HG03439 (cell line): ENCODE data around the gene TAF12.
"Not testable (repeated sequence)": the region's sequence is repeated elsewhere in the genome, so short reads cannot be mapped to it uniquely, and the experiment has no call there.

Experiments used
- ATAC-seq: cut with Tn5 transposase; IDR thresholded peaks from one replicate; pipeline ENCODE4 v1.9.1; 2021; ENCODE audit warnings: mild to moderate bottlenecking, moderate library complexity; ENCODE audit not compliant: unreplicated experiment

The TAF12 gene

DNA sequence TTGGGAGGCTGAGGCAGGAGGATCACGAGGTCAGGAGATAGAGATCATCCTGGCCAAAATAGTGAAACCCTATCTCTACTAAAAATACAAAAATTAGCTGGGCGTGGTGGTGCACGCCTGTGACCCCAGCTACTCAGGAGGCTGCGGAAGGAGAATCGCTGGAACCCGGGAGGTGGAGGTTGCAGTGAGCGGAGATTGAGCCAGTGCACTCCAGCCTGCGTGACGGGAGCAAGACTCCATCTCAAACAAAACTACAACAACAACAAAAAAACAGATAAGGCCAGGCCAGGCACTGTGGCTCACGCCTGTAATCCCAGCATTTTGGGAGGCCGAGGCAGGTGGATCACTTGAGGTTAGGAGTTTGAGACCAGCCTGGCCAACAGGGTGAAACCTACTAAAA, 2.5 kb upstream of the TAF12 start:
- not testable (repeated sequence) for ATAC-seq

DNA sequence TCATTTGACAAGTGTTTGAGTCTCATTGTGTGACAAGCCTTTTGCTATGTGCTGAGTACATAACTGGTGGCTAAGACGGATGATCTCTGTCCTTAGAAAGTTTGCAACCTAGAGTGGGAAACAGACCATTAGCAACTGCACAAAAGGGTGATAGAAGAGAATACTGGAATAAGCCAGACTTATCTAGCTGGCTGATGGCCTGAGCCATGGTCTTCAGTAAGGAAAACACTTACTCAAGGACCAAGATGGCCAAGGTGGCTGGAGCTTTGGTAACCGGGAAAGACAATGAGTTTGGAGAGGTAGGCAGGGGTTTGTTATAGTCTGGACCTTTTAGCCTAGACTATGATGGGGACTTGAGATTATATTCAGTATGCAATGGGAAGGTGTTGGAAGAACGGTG, 1.6 kb upstream of the TAF12 start:
- ATAC-seq: no peak

DNA sequence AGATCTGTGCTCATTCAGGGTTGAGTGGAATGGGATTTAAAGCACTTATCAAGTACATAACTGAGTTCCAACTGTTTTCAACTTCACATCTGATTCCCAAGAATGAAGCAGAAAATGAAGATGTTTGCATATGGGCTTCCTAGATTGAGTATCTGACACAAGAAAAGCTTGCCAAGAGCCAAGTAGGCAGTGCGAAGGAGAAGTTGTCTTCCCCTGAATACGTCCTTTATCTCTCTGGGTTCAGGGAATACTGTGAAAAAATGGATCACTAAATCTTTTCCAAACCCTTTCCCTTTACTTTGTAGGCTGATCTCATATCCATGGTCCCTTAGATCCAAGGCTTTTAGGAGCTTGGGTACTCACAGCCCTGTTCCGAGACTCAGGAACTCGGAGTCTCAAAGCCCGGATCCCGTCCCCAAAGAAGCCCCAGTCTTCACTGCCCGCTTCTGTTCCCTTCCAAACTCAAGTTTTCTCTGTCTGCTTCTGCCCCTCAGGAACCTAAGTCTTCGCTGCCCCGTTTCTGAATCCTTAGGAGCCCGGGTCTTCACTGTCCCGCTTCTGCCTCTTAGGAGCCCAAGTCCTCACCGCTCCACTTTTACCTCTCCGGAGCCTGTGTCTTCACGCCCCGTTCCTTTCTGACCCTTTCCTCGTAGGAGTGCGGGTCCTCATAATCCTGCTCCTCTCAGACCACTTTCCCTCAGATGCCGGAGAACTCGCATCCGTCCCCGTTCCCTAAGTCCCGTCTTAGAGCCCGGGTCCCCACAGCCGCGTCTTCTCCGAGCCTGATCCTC, 616 bp downstream of the TAF12 start:
- peak; percentile 4 for ATAC-seq

DNA sequence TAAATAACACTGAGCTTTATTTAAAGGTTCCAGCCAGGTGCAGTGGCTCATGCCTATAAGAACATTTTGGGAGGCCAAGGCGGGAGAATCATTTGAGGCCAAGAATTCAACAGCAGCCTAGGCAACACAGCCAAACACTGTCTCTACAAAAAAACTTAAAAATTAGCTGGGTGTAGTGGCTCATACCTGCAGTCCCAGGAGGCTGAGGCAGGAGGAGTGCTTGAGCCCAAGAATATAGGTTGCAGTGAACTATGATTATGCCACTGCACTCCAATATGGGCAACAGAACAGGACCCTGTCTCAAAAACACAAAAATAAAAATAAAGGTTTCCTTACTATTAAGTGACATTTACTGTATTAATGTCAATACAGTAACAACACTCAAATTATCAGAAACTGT, 2.1 kb downstream of the TAF12 start:
- no peak for ATAC-seq

DNA sequence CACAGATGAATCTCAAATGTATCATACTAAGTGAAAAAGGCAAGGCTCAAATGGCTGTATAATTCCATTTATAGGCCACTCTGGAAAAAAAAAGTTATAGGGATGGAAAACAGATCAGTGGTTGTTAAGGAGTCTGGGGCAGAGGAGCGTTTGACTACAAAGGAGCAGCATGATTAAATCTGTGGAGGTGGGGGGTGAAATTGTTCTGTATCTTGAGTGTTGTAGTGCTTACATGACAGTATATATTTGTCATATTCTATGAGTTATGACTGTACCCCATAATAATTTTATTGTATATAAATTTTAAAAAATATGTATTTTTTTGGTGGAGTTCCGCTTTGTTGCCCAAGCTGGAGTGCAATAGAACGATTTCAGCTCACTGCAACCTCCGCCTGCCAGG, 10.3 kb downstream of the TAF12 start:
- no peak for ATAC-seq

DNA sequence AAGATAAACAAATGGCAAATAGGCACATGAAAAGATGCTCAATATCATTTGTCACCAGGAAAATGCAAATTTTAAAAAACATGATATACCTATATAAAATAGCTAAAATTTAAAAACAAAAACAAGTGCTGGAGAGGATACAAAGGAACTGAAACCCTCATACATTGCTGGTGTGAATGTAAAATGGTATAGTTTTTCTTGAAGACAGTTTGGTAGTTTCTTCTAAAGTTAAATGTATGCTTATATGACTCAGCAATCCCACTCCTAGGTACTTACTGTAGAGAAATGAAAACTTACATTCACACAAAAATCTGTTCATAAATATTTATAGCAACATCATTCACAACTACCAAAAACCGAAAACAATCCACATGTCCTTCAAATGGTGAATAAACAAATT, 11.2 kb downstream of the TAF12 start:
- no peak for ATAC-seq

DNA sequence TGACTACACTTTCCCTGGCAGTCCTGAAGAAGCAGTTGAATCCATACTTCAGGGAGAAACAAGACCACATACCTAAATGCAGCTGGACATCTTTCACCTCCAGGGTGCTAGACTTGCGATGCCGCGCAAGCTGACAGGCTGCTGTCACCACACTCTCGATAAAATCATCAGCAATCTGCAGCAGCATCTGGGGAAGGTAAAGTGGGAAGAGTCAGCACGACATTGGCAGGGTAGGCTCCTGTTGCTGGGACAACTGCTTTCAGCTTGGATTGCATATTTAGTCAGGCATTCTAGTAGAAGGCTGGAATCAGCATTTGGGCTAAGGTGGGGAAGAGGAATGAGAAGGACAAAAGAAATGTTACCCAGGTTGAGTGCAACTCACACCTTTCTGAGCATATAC, 29.7 kb downstream of the TAF12 start:
- no peak for ATAC-seq

DNA sequence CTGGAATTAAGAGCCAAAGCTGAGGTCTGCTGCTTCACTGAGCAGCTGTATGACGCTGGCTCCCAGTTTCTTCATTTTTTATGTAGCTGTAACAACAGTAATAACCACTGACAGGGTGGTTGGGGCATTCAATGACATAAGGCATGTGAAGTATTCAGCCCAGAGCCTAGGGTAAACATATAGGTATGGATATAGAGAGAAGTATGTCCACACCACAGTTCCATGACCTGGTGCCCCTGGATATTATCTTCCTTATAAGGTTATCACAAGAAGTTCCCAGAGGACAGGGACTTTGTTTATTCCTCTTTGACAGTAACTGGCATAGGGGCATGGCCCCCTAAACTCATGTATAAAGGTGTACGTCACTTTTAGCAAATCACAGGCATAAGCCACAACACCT, 36.1 kb downstream of the TAF12 start:
- no peak for ATAC-seq

DNA sequence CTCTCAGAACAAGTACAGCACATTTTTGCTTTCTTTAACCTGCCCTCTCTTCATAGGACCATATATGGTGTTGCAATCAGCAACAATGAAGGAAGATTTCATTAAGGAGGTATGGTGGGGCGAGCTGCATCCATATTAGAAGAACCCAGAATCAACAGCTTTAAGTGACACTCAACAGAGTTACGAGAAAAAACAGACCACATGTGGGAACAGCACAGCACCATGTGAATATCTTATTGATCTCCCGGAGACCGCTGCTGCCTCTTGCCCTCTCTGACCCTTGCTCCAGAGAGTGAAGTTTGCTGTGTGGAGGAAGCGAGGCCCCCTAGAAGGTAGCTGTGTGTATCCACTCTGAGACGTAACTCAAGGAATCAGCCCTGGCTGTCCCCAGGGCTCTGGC, 37.9 kb downstream of the TAF12 start:
- ATAC-seq: no peak

DNA sequence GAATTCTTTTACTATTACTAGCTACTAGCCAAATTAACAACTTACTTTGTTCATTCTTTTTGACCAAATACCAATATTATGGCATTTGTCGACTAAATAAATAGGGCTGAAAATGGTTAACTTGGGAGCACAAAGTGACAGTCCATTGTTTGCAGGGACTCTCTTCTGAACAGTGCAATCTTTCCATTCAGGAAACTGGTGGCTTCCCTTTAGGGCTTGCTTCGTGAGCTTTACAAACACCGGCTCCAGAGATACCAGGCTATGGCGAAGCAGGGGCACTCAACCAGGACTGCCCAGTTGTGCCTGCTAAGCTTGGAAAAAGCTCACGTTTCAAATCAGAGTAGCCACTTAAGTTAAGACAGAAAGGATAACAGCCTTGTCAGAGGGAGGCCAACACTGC, 38.5 kb downstream of the TAF12 start:
- no peak for ATAC-seq

DNA sequence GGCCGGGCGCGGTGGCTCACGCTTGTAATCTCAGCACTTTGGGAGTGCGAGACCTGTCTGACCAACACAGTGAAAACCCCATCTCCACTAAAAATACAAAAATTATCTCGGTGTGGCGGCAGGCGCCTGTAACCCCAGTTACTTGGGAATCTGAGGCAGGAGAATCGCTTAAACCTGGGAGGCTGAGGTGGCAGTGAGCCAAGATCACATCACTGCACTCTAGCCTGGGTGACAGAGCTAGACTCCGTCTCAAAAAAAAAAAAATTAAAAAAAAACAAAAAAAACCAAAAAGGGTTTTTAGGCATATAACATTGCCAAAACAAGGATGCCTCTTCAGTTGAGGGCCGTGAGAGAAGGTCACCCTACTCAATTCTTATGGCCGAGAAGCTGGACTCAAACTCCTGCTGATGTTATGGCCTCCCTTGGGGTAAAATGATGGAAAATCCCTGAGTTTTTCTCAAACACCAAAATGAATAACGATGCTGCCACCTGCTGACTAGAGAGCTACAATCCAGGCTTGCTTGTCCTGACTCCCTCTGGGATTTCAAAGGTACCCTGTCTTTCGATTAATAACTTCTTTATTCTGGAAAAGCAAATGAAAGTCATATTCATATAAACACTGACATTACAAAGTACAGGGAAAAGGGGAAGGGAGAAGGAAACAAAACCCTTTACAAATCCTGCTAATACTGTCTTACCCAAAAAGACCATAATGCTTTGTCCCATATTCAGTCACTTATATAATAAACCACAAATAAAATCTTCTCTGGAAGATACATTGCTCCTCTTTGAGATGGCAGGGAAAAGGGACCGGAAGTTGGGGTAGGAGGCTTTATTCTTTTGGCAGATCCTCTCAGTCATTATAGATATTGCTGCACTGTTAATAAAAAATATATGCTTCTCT, 40.1 kb downstream of the TAF12 start:
- ATAC-seq: no peak

DNA sequence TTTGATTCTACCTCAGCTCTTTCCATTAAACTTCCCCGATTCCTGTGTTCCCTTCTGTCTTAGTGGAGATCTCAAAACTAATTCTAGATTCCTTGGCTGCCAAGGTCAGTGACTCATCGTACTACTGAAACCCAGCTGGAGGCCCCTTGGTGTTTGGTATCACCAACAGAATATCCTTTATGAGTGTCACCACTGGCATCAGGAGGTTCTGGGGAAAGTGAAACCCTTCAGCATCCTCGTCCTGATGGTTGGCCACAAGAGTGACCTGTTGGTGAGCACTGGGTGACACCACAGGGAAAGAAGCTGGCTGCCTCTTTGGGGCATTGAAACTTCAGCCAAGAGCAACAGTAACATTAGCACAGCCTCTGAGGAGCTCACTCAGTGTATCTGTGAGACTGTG, 41.2 kb downstream of the TAF12 start:
- no peak for ATAC-seq

DNA sequence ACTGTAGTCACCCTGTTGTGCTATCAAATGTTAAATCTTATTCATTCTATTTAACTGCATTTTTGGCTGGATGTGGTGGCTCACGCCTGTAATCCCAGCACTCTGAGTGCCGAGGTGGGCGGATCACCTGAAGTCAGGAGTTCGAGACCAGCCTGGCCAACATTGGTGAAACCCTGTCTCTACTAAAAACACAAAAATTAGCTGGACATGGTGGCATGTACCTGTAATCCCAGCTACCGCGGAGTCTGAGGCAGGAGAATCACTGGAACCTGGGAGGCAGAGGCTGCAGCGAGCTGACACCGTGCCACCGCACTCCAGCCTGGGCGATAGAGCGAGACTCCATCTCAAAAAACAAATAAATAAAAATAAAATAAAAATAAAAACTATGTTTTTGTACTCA, 46.6 kb downstream of the TAF12 start:
- not testable (repeated sequence) for ATAC-seq

DNA sequence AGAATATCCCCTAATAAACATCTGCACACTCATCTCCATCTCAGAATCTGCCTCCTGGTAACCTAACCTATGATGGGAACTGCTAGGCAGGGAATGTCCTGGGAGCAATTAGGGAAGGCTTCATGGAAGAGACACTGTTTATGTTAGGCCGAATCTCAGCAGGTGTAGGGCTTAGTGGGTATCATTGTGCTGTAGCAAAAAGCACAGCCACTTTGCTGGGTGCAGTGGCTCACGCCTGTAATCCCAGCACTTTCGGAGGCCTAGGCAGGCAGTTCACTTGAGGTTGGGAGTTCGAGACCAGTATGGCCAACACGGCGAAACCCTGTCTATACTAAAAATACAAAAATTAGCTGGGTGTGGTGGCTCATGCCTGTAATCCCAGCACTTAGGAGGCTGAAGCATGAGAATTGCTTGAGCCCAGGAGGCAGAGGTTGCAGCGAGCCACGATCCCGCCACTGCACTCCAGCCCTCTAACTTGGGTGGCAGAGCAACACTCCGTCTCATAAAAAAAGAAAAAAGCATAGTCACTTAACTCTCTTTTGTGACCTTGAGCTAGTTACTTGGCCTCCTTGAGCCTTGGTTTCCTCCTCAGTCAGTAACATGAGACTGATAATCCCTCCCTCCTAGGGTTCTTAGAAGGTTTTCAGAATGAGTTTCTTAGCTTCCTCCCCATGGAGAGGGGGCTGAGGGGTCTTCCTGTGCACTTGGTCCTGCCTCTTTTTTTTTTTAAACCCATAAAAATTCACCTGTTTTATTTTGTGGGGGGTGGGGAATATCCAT, 47.3 kb downstream of the TAF12 start:
- ATAC-seq: no peak

DNA sequence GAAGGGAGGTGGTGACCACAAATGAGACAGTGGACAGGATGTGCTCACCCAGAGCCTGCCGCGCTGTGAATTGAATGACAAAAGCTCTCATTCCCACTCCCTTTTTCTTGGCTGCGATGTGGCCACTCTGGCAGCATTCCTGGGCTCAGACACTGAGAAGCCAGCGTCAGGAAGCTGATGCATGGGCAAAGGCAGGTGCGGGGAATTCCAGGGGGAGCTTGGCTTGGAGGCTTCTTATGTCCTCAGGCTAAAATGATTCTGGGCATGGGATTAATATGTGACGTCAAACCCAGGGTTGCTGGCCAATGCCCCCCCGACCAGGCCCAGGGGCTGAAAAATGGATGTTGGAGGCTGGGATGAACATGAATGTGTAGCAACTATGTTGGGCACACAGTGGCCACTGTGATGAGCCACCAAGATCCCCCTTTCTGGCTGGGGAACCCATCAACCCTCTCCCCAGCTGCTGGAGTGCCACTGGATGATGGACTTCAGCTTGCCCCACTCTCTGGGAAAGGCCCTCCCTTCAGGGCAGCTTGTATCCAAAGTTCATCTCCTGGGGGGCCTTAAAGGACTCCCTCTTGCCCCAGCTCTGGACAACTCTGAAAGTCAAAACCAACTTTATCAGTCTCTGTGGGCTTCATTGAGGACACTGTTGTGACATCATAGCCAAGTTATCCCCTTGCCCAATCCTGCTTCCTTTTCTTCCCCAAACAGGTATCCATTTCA, 48.0 kb downstream of the TAF12 start:
- not testable (repeated sequence) for ATAC-seq

DNA sequence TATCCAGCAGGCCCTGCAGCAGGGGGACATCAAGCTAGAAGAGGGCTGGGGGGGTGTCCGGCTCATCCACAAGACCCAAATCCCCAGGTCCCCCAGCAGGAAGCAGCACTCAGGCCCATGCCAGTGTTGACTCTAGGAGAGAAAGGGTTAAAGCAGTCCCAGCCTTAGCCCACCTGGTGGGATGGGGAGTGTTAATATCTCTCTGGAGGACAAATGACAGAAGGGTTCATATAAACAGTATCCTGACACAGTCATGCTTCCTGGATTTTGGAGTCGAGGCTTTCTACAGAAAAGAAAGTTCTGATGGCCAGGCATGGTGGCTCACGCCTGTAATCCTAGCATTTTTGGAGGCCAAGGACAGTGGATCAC, 48.9 kb downstream of the TAF12 start:
- not testable (repeated sequence) for ATAC-seq

DNA sequence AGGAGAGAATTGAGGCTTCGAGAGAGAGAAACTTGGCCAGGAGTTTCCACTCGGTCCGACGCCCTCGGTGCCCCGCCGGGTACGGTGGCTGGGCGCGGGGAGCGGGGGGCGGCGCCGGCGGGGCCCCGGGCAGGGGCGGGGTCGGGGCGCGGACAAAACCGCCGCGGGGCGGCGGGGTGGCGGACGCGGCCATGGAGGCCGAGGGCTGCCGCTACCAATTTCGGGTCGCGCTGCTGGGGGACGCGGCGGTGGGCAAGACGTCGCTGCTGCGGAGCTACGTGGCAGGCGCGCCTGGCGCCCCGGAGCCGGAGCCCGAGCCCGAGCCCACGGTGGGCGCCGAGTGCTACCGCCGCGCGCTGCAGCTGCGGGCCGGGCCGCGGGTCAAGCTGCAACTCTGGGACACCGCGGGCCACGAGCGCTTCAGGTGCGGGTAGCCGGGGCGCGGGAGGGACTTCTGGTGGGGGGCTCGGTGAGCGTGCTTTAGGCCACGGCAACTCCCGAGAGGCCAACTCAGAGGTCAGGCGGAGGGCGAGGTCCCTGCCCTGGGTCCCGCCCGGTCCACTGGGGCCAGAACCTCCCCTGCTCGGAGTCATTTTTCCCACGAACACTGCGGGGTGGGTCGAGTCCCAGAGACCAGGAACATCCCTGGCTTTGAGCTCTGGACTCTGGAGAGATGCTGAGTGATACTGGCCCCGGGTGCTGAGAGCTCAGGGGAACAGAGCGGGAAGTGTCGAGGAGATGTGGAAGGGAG, 50.4 kb downstream of the TAF12 start:
- ATAC-seq: no peak

DNA sequence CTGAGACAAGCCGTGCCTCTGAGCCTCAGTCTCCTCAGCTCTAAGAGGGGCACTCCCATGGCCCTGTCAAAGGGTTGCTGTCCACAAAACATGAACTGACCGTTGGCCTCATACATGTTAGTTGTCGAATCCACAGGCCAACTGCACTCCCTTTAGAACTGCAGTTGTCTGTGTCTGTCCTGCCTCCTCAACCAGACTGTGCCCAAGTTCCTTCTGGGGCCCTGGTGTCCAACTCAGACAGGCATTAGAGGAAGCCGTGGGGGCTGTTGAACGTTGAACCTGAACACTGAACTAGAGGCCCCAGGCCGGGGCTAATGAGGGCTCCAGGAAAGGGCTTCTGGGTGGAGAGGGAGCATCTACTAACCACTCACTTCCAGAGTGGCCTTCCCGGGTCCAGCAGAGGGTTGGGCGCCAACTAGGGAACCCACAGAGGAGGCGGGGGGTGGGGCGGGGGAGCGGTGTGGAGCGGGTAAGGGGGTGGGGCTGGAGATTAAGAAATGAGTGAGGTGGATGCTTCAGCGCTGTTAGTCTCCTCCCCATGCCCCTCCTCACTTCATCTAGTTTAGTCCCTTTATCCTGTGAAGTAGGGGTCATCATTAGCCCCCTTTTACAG, 51.1 kb downstream of the TAF12 start, which contains the start of gene RAB42:
TSS of gene RAB42 (plus strand) at position 558 of the 613 bp plus-strand sequence. CDS start 247 bp downstream, outside the sequence.
- no peak for ATAC-seq

DNA sequence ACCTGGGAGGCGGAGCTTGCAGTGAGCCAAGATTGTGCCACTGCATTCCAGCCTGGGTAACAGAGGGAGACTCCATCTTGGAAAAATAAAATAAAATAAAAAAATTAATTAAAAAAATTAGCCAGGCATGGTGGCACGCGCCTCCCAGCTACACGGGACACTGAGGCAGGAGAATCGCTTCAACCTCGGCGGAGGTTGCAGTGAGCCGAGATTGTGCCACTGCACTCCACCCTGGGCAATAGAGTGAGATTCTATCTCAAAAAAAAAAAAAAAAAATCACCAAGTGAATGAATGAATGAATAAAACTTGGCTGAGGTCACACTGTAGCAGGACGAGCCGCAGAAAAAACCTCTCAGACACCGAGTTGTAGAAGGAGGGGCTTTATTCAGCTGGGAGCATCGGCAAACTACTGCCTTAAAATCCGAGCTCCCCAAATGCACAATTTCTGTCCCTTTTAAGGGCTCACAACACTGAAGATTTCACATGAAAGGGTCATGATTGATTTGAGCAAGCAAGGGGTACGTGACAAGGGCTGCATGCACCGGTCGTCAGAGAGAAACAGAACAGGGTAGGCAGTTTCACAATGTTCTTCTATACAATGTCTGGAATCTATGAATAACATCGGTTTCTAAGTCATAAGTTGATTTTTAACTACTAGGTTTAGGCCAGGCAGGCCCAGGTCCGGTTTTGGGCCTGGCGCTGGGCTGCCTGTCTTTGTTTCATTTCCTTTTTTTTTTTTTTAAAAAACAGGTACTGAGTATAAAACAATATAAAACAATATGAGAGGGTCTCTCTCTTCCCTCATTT, 56.1 kb downstream of the TAF12 start:
- ATAC-seq: not testable (repeated sequence)
